HL-60 (cell line): ENCODE results near the gene ZNF555.

Source experiments
- GABPA ChIP-seq: IDR thresholded peaks from 2 replicates; pipeline ENCODE4 v1.6.1; 2012; ENCODE audit warnings: low read depth
- POLR2AphosphoS5 ChIP-seq: IDR thresholded peaks from 2 replicates; pipeline ENCODE4 v1.6.1; 2012; ENCODE audit warnings: low read depth
- SPI1 ChIP-seq: IDR thresholded peaks from 2 replicates; pipeline ENCODE4 v1.6.1; 2012; ENCODE audit warnings: low read depth, mild to moderate bottlenecking, borderline replicate concordance
- TF ChIP-seq, protein P1 (sequence below): IDR thresholded peaks from 2 replicates; pipeline ENCODE4 v1.6.1; 2012; ENCODE audit warnings: low read depth; ENCODE audit not compliant: insufficient replicate concordance
- TF ChIP-seq, protein P2 (sequence below): IDR thresholded peaks from one replicate; pipeline ENCODE4 v1.5.1; 2011; ENCODE audit warnings: low read length, control low read depth, inconsistent platforms; ENCODE audit not compliant: insufficient read depth

DNA sequence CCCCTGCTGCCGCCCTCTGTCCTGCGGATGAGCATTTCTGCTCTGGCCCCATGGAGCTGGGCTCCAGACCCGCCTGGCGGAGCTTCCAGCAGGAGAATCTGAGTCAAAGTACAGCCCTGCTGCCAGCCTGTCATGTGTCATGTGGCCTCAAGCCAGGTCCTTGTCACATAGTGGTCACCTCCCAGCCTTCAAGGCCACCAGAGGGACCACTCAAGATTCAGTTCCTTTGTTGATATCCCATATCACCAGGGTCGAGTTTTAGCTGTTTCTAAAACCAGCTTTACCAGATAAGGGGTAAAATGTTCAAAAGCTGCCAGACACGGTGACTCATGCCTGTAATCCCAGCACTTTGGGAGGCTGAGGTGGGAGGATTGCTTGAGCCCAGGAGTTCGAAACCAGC lies 42.5 kb upstream of the ZNF555 start:
- TF ChIP-seq, protein P1, sequence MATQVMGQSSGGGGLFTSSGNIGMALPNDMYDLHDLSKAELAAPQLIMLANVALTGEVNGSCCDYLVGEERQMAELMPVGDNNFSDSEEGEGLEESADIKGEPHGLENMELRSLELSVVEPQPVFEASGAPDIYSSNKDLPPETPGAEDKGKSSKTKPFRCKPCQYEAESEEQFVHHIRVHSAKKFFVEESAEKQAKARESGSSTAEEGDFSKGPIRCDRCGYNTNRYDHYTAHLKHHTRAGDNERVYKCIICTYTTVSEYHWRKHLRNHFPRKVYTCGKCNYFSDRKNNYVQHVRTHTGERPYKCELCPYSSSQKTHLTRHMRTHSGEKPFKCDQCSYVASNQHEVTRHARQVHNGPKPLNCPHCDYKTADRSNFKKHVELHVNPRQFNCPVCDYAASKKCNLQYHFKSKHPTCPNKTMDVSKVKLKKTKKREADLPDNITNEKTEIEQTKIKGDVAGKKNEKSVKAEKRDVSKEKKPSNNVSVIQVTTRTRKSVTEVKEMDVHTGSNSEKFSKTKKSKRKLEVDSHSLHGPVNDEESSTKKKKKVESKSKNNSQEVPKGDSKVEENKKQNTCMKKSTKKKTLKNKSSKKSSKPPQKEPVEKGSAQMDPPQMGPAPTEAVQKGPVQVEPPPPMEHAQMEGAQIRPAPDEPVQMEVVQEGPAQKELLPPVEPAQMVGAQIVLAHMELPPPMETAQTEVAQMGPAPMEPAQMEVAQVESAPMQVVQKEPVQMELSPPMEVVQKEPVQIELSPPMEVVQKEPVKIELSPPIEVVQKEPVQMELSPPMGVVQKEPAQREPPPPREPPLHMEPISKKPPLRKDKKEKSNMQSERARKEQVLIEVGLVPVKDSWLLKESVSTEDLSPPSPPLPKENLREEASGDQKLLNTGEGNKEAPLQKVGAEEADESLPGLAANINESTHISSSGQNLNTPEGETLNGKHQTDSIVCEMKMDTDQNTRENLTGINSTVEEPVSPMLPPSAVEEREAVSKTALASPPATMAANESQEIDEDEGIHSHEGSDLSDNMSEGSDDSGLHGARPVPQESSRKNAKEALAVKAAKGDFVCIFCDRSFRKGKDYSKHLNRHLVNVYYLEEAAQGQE = no peak
- TF ChIP-seq, protein P2, sequence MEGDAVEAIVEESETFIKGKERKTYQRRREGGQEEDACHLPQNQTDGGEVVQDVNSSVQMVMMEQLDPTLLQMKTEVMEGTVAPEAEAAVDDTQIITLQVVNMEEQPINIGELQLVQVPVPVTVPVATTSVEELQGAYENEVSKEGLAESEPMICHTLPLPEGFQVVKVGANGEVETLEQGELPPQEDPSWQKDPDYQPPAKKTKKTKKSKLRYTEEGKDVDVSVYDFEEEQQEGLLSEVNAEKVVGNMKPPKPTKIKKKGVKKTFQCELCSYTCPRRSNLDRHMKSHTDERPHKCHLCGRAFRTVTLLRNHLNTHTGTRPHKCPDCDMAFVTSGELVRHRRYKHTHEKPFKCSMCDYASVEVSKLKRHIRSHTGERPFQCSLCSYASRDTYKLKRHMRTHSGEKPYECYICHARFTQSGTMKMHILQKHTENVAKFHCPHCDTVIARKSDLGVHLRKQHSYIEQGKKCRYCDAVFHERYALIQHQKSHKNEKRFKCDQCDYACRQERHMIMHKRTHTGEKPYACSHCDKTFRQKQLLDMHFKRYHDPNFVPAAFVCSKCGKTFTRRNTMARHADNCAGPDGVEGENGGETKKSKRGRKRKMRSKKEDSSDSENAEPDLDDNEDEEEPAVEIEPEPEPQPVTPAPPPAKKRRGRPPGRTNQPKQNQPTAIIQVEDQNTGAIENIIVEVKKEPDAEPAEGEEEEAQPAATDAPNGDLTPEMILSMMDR = no peak
- TF ChIP-seq SPI1 = no peak
- TF ChIP-seq POLR2AphosphoS5 = no peak
- TF ChIP-seq GABPA = no peak
